GM12801 (cell line): ENCODE results near the gene SNX21.

Source experiments
- TF ChIP-seq, protein P1 (sequence below): IDR thresholded peaks from one replicate; pipeline ENCODE4 v1.5.1; 2011; ENCODE audit warnings: control low read depth; ENCODE audit not compliant: insufficient read length; ENCODE audit errors: extremely low read depth

SNX21 gene

DNA sequence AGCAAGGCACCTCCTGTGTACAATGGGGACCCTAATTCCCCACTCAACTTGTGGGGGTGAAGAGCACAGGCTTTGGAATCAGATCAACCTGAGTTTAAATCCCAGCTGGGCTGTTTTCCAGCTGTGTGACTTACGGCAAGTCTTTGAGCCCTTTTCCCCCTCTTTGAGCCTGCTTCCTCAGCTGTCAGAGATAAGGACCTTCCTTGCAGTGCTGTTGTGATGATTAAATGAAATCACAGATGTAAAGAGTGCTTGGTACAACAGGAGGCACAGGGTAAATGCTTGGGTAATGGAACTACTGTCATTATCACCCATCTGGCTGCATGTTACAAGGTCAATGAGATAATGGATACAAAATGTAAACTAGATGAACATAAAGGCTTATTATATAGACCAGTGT is 3.2 kb downstream of the SNX21 start:
- TF ChIP-seq, protein P1, sequence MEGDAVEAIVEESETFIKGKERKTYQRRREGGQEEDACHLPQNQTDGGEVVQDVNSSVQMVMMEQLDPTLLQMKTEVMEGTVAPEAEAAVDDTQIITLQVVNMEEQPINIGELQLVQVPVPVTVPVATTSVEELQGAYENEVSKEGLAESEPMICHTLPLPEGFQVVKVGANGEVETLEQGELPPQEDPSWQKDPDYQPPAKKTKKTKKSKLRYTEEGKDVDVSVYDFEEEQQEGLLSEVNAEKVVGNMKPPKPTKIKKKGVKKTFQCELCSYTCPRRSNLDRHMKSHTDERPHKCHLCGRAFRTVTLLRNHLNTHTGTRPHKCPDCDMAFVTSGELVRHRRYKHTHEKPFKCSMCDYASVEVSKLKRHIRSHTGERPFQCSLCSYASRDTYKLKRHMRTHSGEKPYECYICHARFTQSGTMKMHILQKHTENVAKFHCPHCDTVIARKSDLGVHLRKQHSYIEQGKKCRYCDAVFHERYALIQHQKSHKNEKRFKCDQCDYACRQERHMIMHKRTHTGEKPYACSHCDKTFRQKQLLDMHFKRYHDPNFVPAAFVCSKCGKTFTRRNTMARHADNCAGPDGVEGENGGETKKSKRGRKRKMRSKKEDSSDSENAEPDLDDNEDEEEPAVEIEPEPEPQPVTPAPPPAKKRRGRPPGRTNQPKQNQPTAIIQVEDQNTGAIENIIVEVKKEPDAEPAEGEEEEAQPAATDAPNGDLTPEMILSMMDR: no peak

DNA sequence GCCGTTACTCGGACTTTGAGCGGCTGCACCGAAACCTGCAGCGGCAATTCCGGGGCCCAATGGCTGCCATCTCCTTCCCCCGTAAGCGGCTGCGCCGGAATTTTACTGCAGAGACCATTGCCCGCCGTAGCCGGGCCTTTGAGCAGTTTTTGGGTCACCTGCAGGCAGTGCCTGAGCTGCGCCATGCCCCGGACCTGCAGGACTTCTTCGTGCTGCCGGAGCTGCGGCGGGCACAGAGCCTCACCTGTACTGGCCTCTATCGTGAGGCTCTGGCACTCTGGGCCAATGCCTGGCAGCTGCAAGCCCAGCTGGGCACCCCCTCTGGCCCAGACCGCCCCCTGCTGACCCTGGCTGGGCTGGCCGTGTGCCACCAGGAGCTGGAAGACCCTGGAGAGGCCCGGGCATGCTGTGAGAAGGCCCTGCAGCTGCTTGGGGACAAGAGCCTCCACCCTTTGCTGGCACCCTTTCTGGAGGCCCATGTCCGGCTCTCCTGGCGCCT is 7.2 kb downstream of the SNX21 start:
- TF ChIP-seq, protein P1: no peak

- TF ChIP-seq, protein P1: no peak
Observed at GRCh38 chr20:45841407-45842129, 8.0 kb downstream of the SNX21 start.

DNA sequence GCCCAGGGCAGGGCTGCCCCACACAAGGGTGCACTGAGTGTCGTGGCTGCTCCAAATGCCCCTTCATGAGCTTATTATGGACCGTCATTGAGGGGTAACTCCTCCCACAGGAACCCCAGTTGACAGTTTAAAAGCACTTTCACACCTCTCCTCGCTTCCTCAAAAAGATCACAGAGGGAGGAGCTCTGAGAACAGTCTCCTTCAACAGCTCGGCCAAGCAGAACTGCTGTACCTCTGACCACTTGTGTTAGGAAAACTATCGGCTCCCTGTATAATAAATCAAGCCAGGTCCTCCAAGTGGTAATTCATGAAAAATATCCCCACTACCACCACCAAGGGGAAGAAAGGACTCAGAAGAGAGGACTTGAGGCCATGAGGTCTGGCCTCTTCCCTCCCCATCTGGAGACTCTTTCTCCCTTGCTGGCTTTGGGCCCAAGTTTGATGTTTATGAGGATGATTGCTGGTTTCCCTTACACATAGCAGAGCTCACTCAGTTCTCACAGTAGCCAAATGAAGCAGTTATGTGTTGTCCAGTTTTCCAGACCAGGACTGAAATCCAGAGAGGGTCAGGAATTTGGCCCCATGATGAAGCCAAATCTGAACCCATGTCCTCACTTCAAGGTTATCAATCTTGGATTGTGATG is 8.7 kb downstream of the SNX21 start:
- TF ChIP-seq, protein P1: no peak

- TF ChIP-seq, protein P1: no peak
Observed at GRCh38 chr20:45843506-45843905, 9.9 kb downstream of the SNX21 start.

- TF ChIP-seq, protein P1: no peak
Observed at GRCh38 chr20:45845452-45845851, 11.9 kb downstream of the SNX21 start.

DNA sequence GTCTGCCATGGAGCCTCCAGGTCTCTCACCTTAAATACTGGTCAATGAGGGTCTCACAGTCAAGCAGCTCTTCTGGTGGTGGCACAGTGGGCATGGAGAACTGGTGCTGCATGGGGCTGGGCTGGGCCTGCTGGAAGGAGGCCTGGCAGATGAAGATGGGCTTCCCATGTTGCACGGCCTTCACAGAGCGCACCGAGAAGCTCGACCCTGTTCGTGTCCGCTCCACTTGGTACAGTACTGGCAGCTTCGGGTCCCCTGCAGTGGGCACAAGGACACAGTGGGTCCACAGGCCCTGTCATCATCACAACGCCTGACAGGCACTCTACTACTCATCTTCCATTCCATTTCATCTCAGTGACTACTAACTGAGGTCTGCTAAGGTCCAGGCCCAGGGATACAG is 14.8 kb downstream of the SNX21 start:
- TF ChIP-seq, protein P1: no peak
